ENCODE results near the gene OR6N2. TPM values are rescaled to one million over a fixed set of nuclear protein-coding genes. Genes with fewer than 3 reads are reported as not detected.

The OR6N2 gene
- not detected in 2 replicates for total RNA-seq

- H3K27ac Mint-ChIP-seq, result no peak within 1 kb of the TSS
- intact Hi-C loops (cut with micrococcal nuclease), result no loop called here
- peaks cover 6% of the 10 kb centered on the region for H3K27me3 Mint-ChIP-seq (ENCODE audit: insufficient read depth)
- H3K9me3 Mint-ChIP-seq, result no peaks in the 10 kb centered on the region
- no peak within 1 kb of the TSS for H3K4me3 Mint-ChIP-seq
- H3K36me3 Mint-ChIP-seq (ENCODE audit: low read depth), result no peaks in the 10 kb centered on the region
- no peak for DNase-seq (ENCODE audit: low spot score)
- no peaks in the 10 kb centered on the region for H3K4me1 Mint-ChIP-seq (ENCODE audit: low read depth)
Observed at GRCh38 chr1:158781104-158781503, at the start of gene OR6N2. Gene OR6N2, minus strand, starts transcription at chr1:158781204. Its CDS starts 3,569 bp downstream, at chr1:158777635.

GRCh38 chr1:158830074-158830677, 49.2 kb upstream of the OR6N2 start:
- Mint-ChIP-seq H3K27ac (peak overlapping the region; percentile 50), H3K27me3 (ENCODE audit: insufficient read depth) (no peaks in the 10 kb centered on the region), H3K4me1 (ENCODE audit: low read depth) (peaks cover 14% of the 10 kb centered on the region), H3K36me3 (ENCODE audit: low read depth) (peaks cover 6% of the 10 kb centered on the region), H3K9me3 (peaks cover 32% of the 10 kb centered on the region), H3K4me3 (no peak overlapping the region)
- intact Hi-C loops (cut with micrococcal nuclease), result loop anchor here (1.0 kb wide), 2 partner anchors 11 to 179 kb away; partner anchors contain the start of gene IFI16
- no peak for DNase-seq (ENCODE audit: low spot score)

- no peak for DNase-seq (ENCODE audit: low spot score)
- H3K4me1 Mint-ChIP-seq (ENCODE audit: low read depth), result peaks cover 31% of the 10 kb centered on the region
- no peak overlapping the region for H3K27ac Mint-ChIP-seq
- peaks cover 6% of the 10 kb centered on the region for H3K27me3 Mint-ChIP-seq (ENCODE audit: insufficient read depth)
- peaks cover 7% of the 10 kb centered on the region for H3K36me3 Mint-ChIP-seq (ENCODE audit: low read depth)
- H3K4me3 Mint-ChIP-seq, result no peak overlapping the region
- intact Hi-C loops (cut with micrococcal nuclease), result no loop called here
- H3K9me3 Mint-ChIP-seq, result peaks cover 11% of the 10 kb centered on the region
Observed at GRCh38 chr1:158821723-158822122, 40.7 kb upstream of the OR6N2 start.

GRCh38 chr1:158819461-158820443, 38.7 kb upstream of the OR6N2 start:
- peaks cover 6% of the 10 kb centered on the region for H3K27me3 Mint-ChIP-seq (ENCODE audit: insufficient read depth)
- peaks cover 31% of the 10 kb centered on the region for H3K4me1 Mint-ChIP-seq (ENCODE audit: low read depth)
- no peak for DNase-seq (ENCODE audit: low spot score)
- H3K9me3 Mint-ChIP-seq, result peaks cover 7% of the 10 kb centered on the region
- intact Hi-C loops (cut with micrococcal nuclease), result loop anchor here (1.0 to 5.0 kb wide), 8 partner anchors 11 to 258 kb away; partner anchors contain the start of genes IFI16 and PYHIN1
- H3K36me3 Mint-ChIP-seq (ENCODE audit: low read depth), result peaks cover 8% of the 10 kb centered on the region
- H3K27ac Mint-ChIP-seq, result peak overlapping the region; percentile 79
- peak overlapping the region; percentile 47 for H3K4me3 Mint-ChIP-seq

GRCh38 chr1:158818975-158819431, 38.0 kb upstream of the OR6N2 start:
- DNase-seq (ENCODE audit: low spot score), result no peak
- Mint-ChIP-seq H3K36me3 (ENCODE audit: low read depth) (peaks cover 8% of the 10 kb centered on the region), H3K27ac (peak overlapping the region; percentile 79), H3K27me3 (ENCODE audit: insufficient read depth) (peaks cover 6% of the 10 kb centered on the region), H3K4me1 (ENCODE audit: low read depth) (peaks cover 31% of the 10 kb centered on the region), H3K9me3 (peaks cover 7% of the 10 kb centered on the region), H3K4me3 (peak overlapping the region; percentile 37)
- intact Hi-C loops (cut with micrococcal nuclease), result loop anchor here (1.0 to 5.0 kb wide), 8 partner anchors 11 to 258 kb away; partner anchors contain the start of genes IFI16 and PYHIN1

- intact Hi-C loops (cut with micrococcal nuclease), result loop anchor here (2.0 to 5.0 kb wide), 2 partner anchors 102 to 114 kb away; partner anchors contain the start of gene PYHIN1
Observed at GRCh38 chr1:158818560-158818959, 37.6 kb upstream of the OR6N2 start.

GRCh38 chr1:158814970-158815369, 34.0 kb upstream of the OR6N2 start:
- intact Hi-C loops (cut with micrococcal nuclease), result loop anchor here (5.0 kb wide), 1 partner anchor 117 kb away; the partner anchor contains the start of gene PYHIN1
- peaks cover 7% of the 10 kb centered on the region for H3K9me3 Mint-ChIP-seq
- H3K36me3 Mint-ChIP-seq (ENCODE audit: low read depth), result peaks cover 5% of the 10 kb centered on the region
- DNase-seq (ENCODE audit: low spot score), result no peak
- H3K27ac Mint-ChIP-seq, result no peak overlapping the region
- no peak overlapping the region for H3K4me3 Mint-ChIP-seq
- peaks cover 26% of the 10 kb centered on the region for H3K4me1 Mint-ChIP-seq (ENCODE audit: low read depth)
- peaks cover 2% of the 10 kb centered on the region for H3K27me3 Mint-ChIP-seq (ENCODE audit: insufficient read depth)

More at GRCh38 chr1:158818560-158818959, 37.6 kb upstream of the OR6N2 start:
- Mint-ChIP-seq H3K9me3 (peaks cover 7% of the 10 kb centered on the region), H3K4me3 (peak overlapping the region; percentile 37), H3K36me3 (ENCODE audit: low read depth) (peaks cover 8% of the 10 kb centered on the region), H3K27ac (peak overlapping the region; percentile 61), H3K4me1 (ENCODE audit: low read depth) (peaks cover 31% of the 10 kb centered on the region), H3K27me3 (ENCODE audit: insufficient read depth) (peaks cover 4% of the 10 kb centered on the region)
- no peak for DNase-seq (ENCODE audit: low spot score)

GRCh38 chr1:158813164-158813563, 32.2 kb upstream of the OR6N2 start:
- Mint-ChIP-seq H3K27ac (no peak overlapping the region), H3K4me3 (no peak overlapping the region), H3K36me3 (ENCODE audit: low read depth) (peaks cover 3% of the 10 kb centered on the region), H3K4me1 (ENCODE audit: low read depth) (peaks cover 7% of the 10 kb centered on the region), H3K27me3 (ENCODE audit: insufficient read depth) (peaks cover 2% of the 10 kb centered on the region), H3K9me3 (no peaks in the 10 kb centered on the region)
- intact Hi-C loops (cut with micrococcal nuclease), result no loop called here
- no peak for DNase-seq (ENCODE audit: low spot score)

GRCh38 chr1:158812336-158812735, 31.3 kb upstream of the OR6N2 start:
- Mint-ChIP-seq H3K4me3 (no peak overlapping the region), H3K36me3 (ENCODE audit: low read depth) (peaks cover 1% of the 10 kb centered on the region)
- intact Hi-C loops (cut with micrococcal nuclease), result no loop called here

GRCh38 chr1:158810311-158810710, 29.3 kb upstream of the OR6N2 start:
- no peaks in the 10 kb centered on the region for H3K36me3 Mint-ChIP-seq (ENCODE audit: low read depth)
- intact Hi-C loops (cut with micrococcal nuclease), result no loop called here
- H3K9me3 Mint-ChIP-seq, result no peaks in the 10 kb centered on the region
- peaks cover 5% of the 10 kb centered on the region for H3K4me1 Mint-ChIP-seq (ENCODE audit: low read depth)
- H3K27me3 Mint-ChIP-seq (ENCODE audit: insufficient read depth), result peaks cover 18% of the 10 kb centered on the region
- DNase-seq (ENCODE audit: low spot score), result no peak
- H3K4me3 Mint-ChIP-seq, result no peak overlapping the region
- no peak overlapping the region for H3K27ac Mint-ChIP-seq

More at GRCh38 chr1:158812336-158812735, 31.3 kb upstream of the OR6N2 start:
- Mint-ChIP-seq H3K4me1 (ENCODE audit: low read depth) (peaks cover 5% of the 10 kb centered on the region), H3K9me3 (no peaks in the 10 kb centered on the region), H3K27ac (no peak overlapping the region), H3K27me3 (ENCODE audit: insufficient read depth) (peaks cover 3% of the 10 kb centered on the region)
- no peak for DNase-seq (ENCODE audit: low spot score)

GRCh38 chr1:158809862-158810261, 28.9 kb upstream of the OR6N2 start:
- DNase-seq (ENCODE audit: low spot score), result no peak
- no peak overlapping the region for H3K4me3 Mint-ChIP-seq
- H3K9me3 Mint-ChIP-seq, result no peaks in the 10 kb centered on the region
- H3K4me1 Mint-ChIP-seq (ENCODE audit: low read depth), result peaks cover 5% of the 10 kb centered on the region
- H3K36me3 Mint-ChIP-seq (ENCODE audit: low read depth), result no peaks in the 10 kb centered on the region
- peaks cover 19% of the 10 kb centered on the region for H3K27me3 Mint-ChIP-seq (ENCODE audit: insufficient read depth)
- H3K27ac Mint-ChIP-seq, result no peak overlapping the region
- intact Hi-C loops (cut with micrococcal nuclease), result no loop called here

- H3K36me3 Mint-ChIP-seq (ENCODE audit: low read depth), result no peaks in the 10 kb centered on the region
- peaks cover 19% of the 10 kb centered on the region for H3K27me3 Mint-ChIP-seq (ENCODE audit: insufficient read depth)
- H3K27ac Mint-ChIP-seq, result no peak overlapping the region
- DNase-seq (ENCODE audit: low spot score), result no peak
- H3K4me1 Mint-ChIP-seq (ENCODE audit: low read depth), result peaks cover 5% of the 10 kb centered on the region
- H3K9me3 Mint-ChIP-seq, result no peaks in the 10 kb centered on the region
- intact Hi-C loops (cut with micrococcal nuclease), result no loop called here
- no peak overlapping the region for H3K4me3 Mint-ChIP-seq
Observed at GRCh38 chr1:158809256-158809655, 28.3 kb upstream of the OR6N2 start.

Measured in activated T-helper 1 cell treated with anti-CD3 and anti-CD28 coated beads, Interleukin-12 subunit alpha, Interleukin-12 subunit beta, Interleukin-2, Interleukin-4 antibody, amounts not matched to agents 30 ng/mL and 10 ng/mL and 1 ng/mL, durations not matched to agents 14 hours and 24 hours and 36 hours (primary cell).